ENCODE measurements around the gene CCDC179. TPM values are rescaled to one million over a fixed set of nuclear protein-coding genes. Genes with fewer than 3 reads are reported as not detected.

Gene CCDC179
- total RNA-seq, 1 experiment from 2014 or later = not detected

DNA sequence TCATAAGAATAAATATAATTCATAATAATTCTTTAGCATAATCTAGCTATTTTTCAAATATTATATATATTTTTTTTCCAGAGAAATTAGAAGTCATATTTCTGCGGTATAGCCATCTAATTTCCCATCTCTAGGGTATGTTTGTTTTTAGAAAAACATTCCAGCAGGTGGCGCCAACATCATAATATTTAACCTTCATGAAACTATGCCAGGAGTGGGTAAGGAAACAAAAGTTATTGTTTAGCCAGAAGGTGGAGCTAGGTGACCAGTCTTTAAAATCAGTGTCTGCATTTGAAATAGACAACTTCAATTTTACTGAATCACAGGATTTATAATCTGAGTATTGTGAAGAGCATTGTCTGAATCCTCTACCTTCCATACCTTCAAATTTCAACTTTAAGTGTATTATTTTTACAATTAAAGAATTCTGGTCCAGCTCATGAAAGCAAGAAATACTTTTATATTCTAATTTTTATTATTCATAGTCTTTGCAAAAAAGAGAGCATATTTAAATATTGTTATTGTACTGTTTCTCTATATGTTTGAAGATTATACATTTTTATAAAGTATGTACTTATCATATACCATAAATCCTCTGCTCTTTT lies 15.7 kb upstream of the CCDC179 start:
- Histone ChIP-seq H3K4me2 (no peak overlapping the region), H3K27ac (no peak overlapping the region), H3K9me2 (ENCODE audit: insufficient read depth) (no peaks in the 10 kb centered on the region), H4K20me1 (ENCODE audit: insufficient read depth) (no peaks in the 10 kb centered on the region), H3K9me3 (ENCODE audit: insufficient read depth, low read depth) (no peaks in the 10 kb centered on the region), H3K79me2 (ENCODE audit: low read depth) (no peaks in the 10 kb centered on the region), H3K27me3 (ENCODE audit: insufficient read depth, low read depth) (no peaks in the 10 kb centered on the region), H3F3A (ENCODE audit: insufficient read depth, low read depth) (no peaks in the 10 kb centered on the region), H3K36me3 (ENCODE audit: low read depth) (no peaks in the 10 kb centered on the region), H3K4me3 (no peak overlapping the region), H3K4me1 (replicated peaks; ENCODE audit: insufficient read depth) (no peaks in the 10 kb centered on the region), H2AFZ (no peak overlapping the region)
- DNase-seq = peak; percentile 58 to 71
- BruUV-seq (replicated peaks) = no TSS peak
- TF ChIP-seq, protein P1, sequence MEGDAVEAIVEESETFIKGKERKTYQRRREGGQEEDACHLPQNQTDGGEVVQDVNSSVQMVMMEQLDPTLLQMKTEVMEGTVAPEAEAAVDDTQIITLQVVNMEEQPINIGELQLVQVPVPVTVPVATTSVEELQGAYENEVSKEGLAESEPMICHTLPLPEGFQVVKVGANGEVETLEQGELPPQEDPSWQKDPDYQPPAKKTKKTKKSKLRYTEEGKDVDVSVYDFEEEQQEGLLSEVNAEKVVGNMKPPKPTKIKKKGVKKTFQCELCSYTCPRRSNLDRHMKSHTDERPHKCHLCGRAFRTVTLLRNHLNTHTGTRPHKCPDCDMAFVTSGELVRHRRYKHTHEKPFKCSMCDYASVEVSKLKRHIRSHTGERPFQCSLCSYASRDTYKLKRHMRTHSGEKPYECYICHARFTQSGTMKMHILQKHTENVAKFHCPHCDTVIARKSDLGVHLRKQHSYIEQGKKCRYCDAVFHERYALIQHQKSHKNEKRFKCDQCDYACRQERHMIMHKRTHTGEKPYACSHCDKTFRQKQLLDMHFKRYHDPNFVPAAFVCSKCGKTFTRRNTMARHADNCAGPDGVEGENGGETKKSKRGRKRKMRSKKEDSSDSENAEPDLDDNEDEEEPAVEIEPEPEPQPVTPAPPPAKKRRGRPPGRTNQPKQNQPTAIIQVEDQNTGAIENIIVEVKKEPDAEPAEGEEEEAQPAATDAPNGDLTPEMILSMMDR (conservative IDR thresholded peaks at IDR 0.05) = peak; percentile 87
- TF ChIP-seq EZH2 (IDR thresholded peaks at IDR 0.05; ENCODE audit: low read depth) = no peak
- ChIA-PET POLR2A (ENCODE audit: unreplicated experiment) (interaction anchor here (0.6 kb wide), 1 partner anchor 829 kb away, joined by 4 read pairs; no protein-coding TSS in a partner anchor), CTCF (interaction anchor here (0.7 kb wide), 1 partner anchor 12 kb away, joined by 4 read pairs; no protein-coding TSS in a partner anchor)
- intact Hi-C loops (cut with micrococcal nuclease; ENCODE audit: unreplicated experiment) = loop anchor here (5.0 kb wide), 2 partner anchors 236 to 1511 kb away; no protein-coding TSS in a partner anchor

DNA sequence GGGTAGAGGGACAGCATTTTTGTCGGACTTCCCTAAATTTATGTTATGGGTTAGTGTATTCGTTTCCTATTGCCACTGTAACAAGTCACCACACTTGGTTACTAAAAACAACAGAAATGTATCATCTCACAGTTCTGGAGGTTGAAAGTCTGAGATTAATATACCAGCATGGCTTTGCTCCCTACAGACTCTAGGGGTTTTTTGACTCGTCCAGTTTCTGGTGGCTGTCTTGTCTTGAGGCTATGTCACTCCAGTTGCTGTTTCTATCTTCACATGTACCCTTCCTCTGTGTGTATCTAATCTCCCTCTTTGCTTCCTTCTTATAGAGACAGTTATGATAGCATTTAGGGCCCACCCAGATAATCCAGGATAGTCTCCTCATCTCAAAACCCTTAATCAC lies 9.1 kb upstream of the CCDC179 start:
- H3K9me3 ChIP-seq (ENCODE audit: insufficient read depth, low read depth) = no peaks in the 10 kb centered on the region
- intact Hi-C loops (cut with micrococcal nuclease; ENCODE audit: unreplicated experiment) = no loop called here
- no peak for TF ChIP-seq EZH2 (IDR thresholded peaks at IDR 0.05; ENCODE audit: low read depth)
- TF ChIP-seq, protein P1 (conservative IDR thresholded peaks at IDR 0.05) = no peak
- H4K20me1 ChIP-seq (ENCODE audit: insufficient read depth) = no peaks in the 10 kb centered on the region
- H3K36me3 ChIP-seq (ENCODE audit: low read depth) = no peaks in the 10 kb centered on the region
- H3K27ac ChIP-seq = no peak overlapping the region
- CTCF ChIA-PET = no interaction called here
- no peak overlapping the region for H2AFZ ChIP-seq
- H3K4me2 ChIP-seq = no peak overlapping the region
- no peaks in the 10 kb centered on the region for H3K9me2 ChIP-seq (ENCODE audit: insufficient read depth)
- POLR2A ChIA-PET (ENCODE audit: unreplicated experiment) = no interaction called here
- DNase-seq = no peak
- no peak overlapping the region for H3K4me3 ChIP-seq
- BruUV-seq (replicated peaks) = no TSS peak
- H3K27me3 ChIP-seq (ENCODE audit: insufficient read depth, low read depth) = no peaks in the 10 kb centered on the region
- H3K4me1 ChIP-seq (replicated peaks; ENCODE audit: insufficient read depth) = no peaks in the 10 kb centered on the region
- H3F3A ChIP-seq (ENCODE audit: insufficient read depth, low read depth) = no peaks in the 10 kb centered on the region
- no peaks in the 10 kb centered on the region for H3K79me2 ChIP-seq (ENCODE audit: low read depth)

DNA sequence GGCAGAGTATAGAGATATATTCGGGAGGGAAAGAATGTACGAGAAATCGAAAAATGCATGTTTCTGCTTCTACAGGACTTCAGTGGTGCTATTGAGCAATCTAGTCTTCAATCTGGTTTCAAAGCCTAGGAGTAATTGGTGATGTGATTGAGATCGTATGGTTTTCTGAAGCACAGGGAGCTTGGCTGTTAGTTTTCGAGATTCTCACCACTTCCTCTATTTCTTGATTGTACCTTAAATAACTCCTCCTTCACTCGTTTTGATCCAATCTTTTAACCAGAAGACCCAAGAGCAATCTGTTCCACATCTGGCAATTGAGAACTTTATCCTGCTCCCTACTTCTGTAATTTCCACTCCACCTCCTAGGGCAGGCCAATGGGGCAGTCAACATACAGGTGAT lies 518 bp downstream of the CCDC179 start:
- Histone ChIP-seq H3K27ac (no peak overlapping the region), H3K79me2 (ENCODE audit: low read depth) (no peaks in the 10 kb centered on the region), H3K27me3 (ENCODE audit: insufficient read depth, low read depth) (no peaks in the 10 kb centered on the region), H3K4me3 (no peak overlapping the region), H3F3A (ENCODE audit: insufficient read depth, low read depth) (no peaks in the 10 kb centered on the region), H3K9me3 (ENCODE audit: insufficient read depth, low read depth) (no peaks in the 10 kb centered on the region), H3K9me2 (ENCODE audit: insufficient read depth) (no peaks in the 10 kb centered on the region), H3K4me1 (replicated peaks; ENCODE audit: insufficient read depth) (no peaks in the 10 kb centered on the region), H3K4me2 (no peak overlapping the region), H4K20me1 (ENCODE audit: insufficient read depth) (no peaks in the 10 kb centered on the region), H3K36me3 (ENCODE audit: low read depth) (no peaks in the 10 kb centered on the region), H2AFZ (no peak overlapping the region)
- no peak for DNase-seq
- POLR2A ChIA-PET (ENCODE audit: unreplicated experiment) = no interaction called here
- TF ChIP-seq EZH2 (IDR thresholded peaks at IDR 0.05; ENCODE audit: low read depth) = no peak
- TF ChIP-seq, protein P1 (conservative IDR thresholded peaks at IDR 0.05) = no peak
- CTCF ChIA-PET = no interaction called here
- no TSS peak for BruUV-seq (replicated peaks)
- intact Hi-C loops (cut with micrococcal nuclease; ENCODE audit: unreplicated experiment) = no loop called here
